ENCODE measurements around the gene SLC26A6.

SLC26A6 gene

DNA sequence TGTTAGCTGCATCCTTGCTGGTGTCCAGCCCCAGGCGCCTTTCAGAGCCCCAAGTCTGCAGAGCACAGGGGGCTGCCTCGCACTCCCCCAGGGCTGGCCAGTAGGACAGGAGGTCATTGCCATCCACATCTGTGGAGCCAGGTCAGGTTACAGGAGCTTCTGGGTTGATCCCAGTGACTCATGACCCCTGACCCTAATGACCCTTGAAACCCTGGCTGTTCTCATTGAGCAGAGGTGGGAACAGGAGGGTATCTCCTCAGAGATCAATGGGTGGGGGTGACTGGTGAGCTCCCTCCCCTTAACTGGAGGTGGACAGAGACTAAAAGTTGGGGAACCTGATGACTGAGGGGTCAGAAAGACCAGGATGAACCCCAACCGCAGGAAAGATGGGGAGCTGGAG lies 6.1 kb upstream of the SLC26A6 start:
- TF ChIP-seq, protein P1, sequence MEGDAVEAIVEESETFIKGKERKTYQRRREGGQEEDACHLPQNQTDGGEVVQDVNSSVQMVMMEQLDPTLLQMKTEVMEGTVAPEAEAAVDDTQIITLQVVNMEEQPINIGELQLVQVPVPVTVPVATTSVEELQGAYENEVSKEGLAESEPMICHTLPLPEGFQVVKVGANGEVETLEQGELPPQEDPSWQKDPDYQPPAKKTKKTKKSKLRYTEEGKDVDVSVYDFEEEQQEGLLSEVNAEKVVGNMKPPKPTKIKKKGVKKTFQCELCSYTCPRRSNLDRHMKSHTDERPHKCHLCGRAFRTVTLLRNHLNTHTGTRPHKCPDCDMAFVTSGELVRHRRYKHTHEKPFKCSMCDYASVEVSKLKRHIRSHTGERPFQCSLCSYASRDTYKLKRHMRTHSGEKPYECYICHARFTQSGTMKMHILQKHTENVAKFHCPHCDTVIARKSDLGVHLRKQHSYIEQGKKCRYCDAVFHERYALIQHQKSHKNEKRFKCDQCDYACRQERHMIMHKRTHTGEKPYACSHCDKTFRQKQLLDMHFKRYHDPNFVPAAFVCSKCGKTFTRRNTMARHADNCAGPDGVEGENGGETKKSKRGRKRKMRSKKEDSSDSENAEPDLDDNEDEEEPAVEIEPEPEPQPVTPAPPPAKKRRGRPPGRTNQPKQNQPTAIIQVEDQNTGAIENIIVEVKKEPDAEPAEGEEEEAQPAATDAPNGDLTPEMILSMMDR (IDR thresholded peaks at IDR 0.05; ENCODE audit: low read depth, low read length), result no peak
- no peak for DNase-seq (ENCODE audit: low read depth in 2 of 2)
- H3K4me3 ChIP-seq (replicated peaks in 1 of 2; ENCODE audit: low read depth in 2 of 2, low read length in 2 of 2), result no peak overlapping the region

- TF ChIP-seq, protein P1 (IDR thresholded peaks at IDR 0.05; ENCODE audit: low read depth, low read length), result no peak
- DNase-seq (ENCODE audit: low read depth in 2 of 2), result no peak
- H3K4me3 ChIP-seq (replicated peaks in 1 of 2; ENCODE audit: low read depth in 2 of 2, low read length in 2 of 2), result no peak overlapping the region
Measured at GRCh38 chr3:48639944-48640606, 4.8 kb upstream of the SLC26A6 start.

GRCh38 chr3:48637305-48637704 lies 2.0 kb upstream of the SLC26A6 start:
- TF ChIP-seq, protein P1 (IDR thresholded peaks at IDR 0.05; ENCODE audit: low read depth, low read length), result no peak
- DNase-seq (ENCODE audit: low read depth in 2 of 2), result no peak
- no peak overlapping the region for H3K4me3 ChIP-seq (replicated peaks in 1 of 2; ENCODE audit: low read depth in 2 of 2, low read length in 2 of 2)

DNA sequence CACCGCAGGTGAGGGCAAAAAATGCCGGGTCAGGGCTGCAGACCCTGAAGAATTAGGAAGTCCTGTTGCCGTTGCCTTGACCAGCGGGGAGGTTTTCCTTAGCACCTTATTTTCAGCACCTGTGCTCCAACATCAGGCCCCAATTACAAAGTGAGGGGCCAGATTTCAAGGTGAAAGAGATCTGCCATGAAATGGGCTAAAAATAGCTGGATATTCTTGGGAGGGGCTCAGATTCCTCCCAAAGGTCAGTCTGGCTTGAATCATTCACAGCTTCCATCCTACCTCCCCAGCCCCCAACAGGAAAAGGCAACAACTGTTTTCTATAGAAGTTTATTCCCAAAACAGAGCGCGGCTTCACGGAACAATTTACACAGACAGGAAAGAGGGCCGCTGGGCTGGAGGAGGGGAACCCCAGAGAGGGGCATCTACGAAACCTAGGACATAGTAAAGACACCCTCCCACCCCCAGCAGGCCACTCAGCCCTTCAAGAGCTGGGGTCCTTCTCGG lies 941 bp upstream of the SLC26A6 start:
- DNase-seq (ENCODE audit: low read depth in 2 of 2), result peak; percentile 5 to 6
- H3K4me3 ChIP-seq (replicated peaks in 1 of 2; ENCODE audit: low read depth in 2 of 2, low read length in 2 of 2), result peak overlapping the region; percentile 97 to 99
- TF ChIP-seq, protein P1 (IDR thresholded peaks at IDR 0.05; ENCODE audit: low read depth, low read length), result no peak

DNA sequence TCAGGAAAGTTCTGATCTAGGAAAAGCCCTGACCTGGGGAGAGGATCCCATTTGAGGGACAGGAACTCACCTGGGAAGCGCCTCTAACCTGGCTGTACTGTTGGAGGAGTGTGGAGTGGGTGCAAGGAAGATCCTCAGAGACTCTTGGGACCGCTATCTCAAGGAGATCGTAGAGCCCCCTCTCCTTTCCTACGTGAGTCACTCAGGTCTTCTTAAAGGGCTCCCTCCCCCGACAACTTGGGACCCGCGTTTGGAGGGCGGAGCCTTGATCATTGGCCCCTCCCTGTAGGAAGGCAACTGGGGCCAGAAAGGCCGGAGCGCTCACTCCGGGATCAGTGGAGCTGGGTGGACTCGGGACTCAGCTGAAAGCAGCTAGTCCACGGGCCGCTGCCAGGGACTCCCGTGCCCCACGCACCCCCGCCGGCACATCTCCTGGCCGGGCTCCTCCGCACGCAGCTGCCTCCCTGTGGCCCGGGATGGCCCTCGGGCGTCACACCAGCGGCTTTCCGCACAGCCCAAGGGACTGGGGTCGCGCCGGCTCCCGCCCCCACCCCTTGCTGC lies 520 bp downstream of the SLC26A6 start:
- DNase-seq (ENCODE audit: low read depth in 2 of 2), result peak; percentile 64 to 65
- peak overlapping the region; percentile 97 to 99 for H3K4me3 ChIP-seq (replicated peaks in 1 of 2; ENCODE audit: low read depth in 2 of 2, low read length in 2 of 2)
- TF ChIP-seq, protein P1 (IDR thresholded peaks at IDR 0.05; ENCODE audit: low read depth, low read length), result no peak

DNA sequence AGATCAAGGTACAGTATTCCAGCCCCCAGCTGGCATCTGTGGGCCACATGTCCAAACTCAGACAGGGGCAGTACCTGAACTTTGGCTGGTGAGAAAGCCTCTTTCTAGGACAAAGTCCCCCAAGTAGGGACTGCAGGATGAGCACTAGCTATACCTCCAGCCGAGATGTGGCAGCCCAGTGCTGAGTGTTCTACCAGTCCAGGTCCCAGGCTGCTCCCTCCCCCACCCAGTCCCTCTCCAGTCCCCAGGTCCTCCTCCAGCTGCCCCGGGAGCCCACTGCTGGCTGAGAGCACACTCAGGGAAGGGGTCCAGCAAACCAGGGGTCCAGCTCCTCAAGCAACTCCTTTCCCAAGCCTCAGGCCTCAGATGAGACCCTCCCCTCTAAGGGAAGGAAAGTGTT lies 1.5 kb downstream of the SLC26A6 start:
- peak overlapping the region in 1 of 2 donors; percentile 99 for H3K4me3 ChIP-seq (replicated peaks in 1 of 2; ENCODE audit: low read depth in 2 of 2, low read length in 2 of 2)
- TF ChIP-seq, protein P1 (IDR thresholded peaks at IDR 0.05; ENCODE audit: low read depth, low read length), result no peak
- no peak for DNase-seq (ENCODE audit: low read depth in 2 of 2)

Measured in cardiac fibroblast (primary cell).